Pancreas (tissue), 10 donors: ENCODE measurements around the gene KDSR. TPM values are rescaled to one million over a fixed set of nuclear protein-coding genes. Genes with fewer than 3 reads are reported as not detected.

Experiments
- ATAC-seq, 4 donors: fragments of 200-7000 bp; cut with Tn5 transposase; one replicate each; pipeline versions ENCODE4 v1.8.0 to v1.9.1; 2020; ENCODE audit warnings: mild to moderate bottlenecking in 4 of 4, moderate library complexity in 4 of 4
- DNase-seq, 6 donors: peaks; one replicate each; pipeline ENCODE4 v3.0.0-alpha.2; 2020
- FAIRE-seq: peaks from 2 replicates; lab custom pipeline; 2012; peaks lifted over from hg19 to GRCh38; lab: Jason Lieb, UNC
- H3K27ac ChIP-seq, 4 donors: fragments of 200-600 bp; sonication (generic); 1 replicate in 3 of 4; 2 replicates in 1 of 4; pipeline versions ENCODE4 v1.5.0 to v1.8.0; 2020
- H3K27me3 ChIP-seq, 4 donors: fragments of 200-600 bp; one replicate each; pipeline ENCODE4 v1.8.0; 2021
- H3K36me3 ChIP-seq, 3 donors: fragments of 200-600 bp; sonication (generic) in 1 of 3; one replicate each; pipeline versions ENCODE4 v1.5.0 to v1.8.0; 2020 to 2021
- H3K4me1 ChIP-seq, 3 donors: fragments of 200-600 bp; one replicate each; pipeline ENCODE4 v1.8.0; 2021
- H3K4me3 ChIP-seq, 4 donors: fragments of 200-600 bp; sonication (generic) in 2 of 4; one replicate each; pipeline versions ENCODE4 v1.5.0 to v1.8.0; 2020 to 2021
- H3K9me3 ChIP-seq, 4 donors: fragments of 200-600 bp; one replicate each; pipeline ENCODE4 v1.8.0; 2021
- CTCF ChIP-seq, 4 donors: fragments of 200-600 bp; sonication (generic) in 3 of 4; IDR thresholded peaks; one replicate each; pipeline versions ENCODE4 v1.5.0 to v1.8.0; 2021; ENCODE audit warnings: antibody characterized with exemption in 4 of 4
- WGBS, 2 donors: extraction: QIAGEN DNeasy Blood & Tissue Kit; methylation state at CpG; one replicate each; pipeline ENCODE4 v1.1.7; 2013; 5-methylcytosine and 5-hydroxymethylcytosine counted together
- intact Hi-C, 3 donors: fragments of 100-400 bp; cut with DNase I; formaldehyde crosslinking; loops; one replicate each; pipeline versions ENCODE4 v1.11.1 to v1.14.2; 2022
- polyA plus RNA-seq, 2 donors: library from polyadenylated mRNA; stranded (reverse); fragments of 200-250 nt; gene quantifications; one replicate each; pipeline ENCODE4 v1.2.3, GENCODE V29; 2013
- total RNA-seq, 6 donors: library from RNA; stranded (reverse); fragmentation: NEBNext Ultra II Directional in 4 of 6; extraction: Animal tissue kit (Norgen Biotek cat#: 25700) in 4 of 6; gene quantifications; one replicate each; pipeline versions ENCODE4 v1.2.1 to v1.2.4, GENCODE V29; 2021 to 2023
- donor health status: healthy with polysubstance abuse.
- donor health status: DM: no; HTN: no; CAD: no; lungs with moderate emphysema.
- donor health status: DM: no; HTN: no; CAD: no.
- donor health status: control.
- donor health status: control.
- donor health status: Bipolar disorder and iron deficiency.
- donor health status: DM: yes; HTN: yes; CAD: no.
- donor health status: DM: no; HTN: no; CAD: no.
- donor health status: DM: no; HTN: no; CAD: no.
- donor health status: DM: yes; HTN: yes; CAD: no.

Gene KDSR
- total and polyA plus RNA-seq, 8 donors, result 4.8 to 37.2 (median 20.4) TPM

GRCh38 chr18:63284827-63285733 lies 81.9 kb downstream of the KDSR start:
- no peaks in the 10 kb centered on the region for H3K36me3 ChIP-seq
- H3K4me1 ChIP-seq, result peaks cover 0 to 4% (median 0%) of the 10 kb centered on the region in 3 donors
- H3K4me3 ChIP-seq, result no peak overlapping the region
- DNase-seq (no peak), FAIRE-seq (no peak), ATAC-seq (no peak)
- intact Hi-C loops, result no loop called here
- H3K27ac ChIP-seq, result no peak overlapping the region
- TF ChIP-seq CTCF (IDR thresholded peaks at IDR 0.05), result no peak
- 76 to 77% methylated on average over 14 of the region's 14 CpGs for WGBS, 2 donors
- H3K9me3 ChIP-seq, result no peaks in the 10 kb centered on the region
- H3K27me3 ChIP-seq, result no peaks in the 10 kb centered on the region

DNA sequence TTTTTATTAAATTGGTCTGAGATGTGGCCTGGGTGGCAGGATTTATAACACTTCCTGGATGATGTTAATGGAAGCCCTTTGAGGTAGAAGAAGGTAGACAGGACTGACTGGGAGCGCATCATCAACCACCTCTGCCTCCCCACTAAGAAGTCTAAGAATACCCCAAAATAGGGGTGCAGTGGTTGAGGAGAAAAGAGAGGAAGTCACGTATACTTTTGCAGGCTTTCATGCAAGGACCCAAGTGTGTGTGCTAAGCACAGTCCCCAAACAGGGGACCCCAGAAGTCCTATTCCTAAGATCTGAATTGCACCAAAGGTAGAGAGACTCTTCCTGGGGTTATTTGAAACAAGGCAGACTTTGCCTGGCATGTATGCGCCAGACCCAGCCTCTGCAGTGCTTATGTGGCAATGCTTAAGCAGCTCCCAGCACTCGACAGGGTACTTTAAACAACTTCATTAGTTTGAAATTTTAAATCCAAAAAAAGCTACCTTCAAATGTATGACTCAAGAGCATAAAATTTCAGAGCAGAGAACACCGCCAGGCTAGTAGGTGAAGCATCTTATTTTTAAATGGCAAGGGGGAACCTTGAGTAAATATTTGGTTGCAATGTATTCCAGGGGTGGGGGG lies 82.7 kb downstream of the KDSR start:
- H3K4me1 ChIP-seq, result peaks cover 0 to 4% (median 0%) of the 10 kb centered on the region in 3 donors
- no peaks in the 10 kb centered on the region for H3K27me3 ChIP-seq
- no peaks in the 10 kb centered on the region for H3K36me3 ChIP-seq
- no peak for ATAC-seq
- FAIRE-seq, result no peak
- H3K27ac ChIP-seq, result no peak overlapping the region
- H3K4me3 ChIP-seq, result no peak overlapping the region
- H3K9me3 ChIP-seq, result no peaks in the 10 kb centered on the region
- intact Hi-C loops, result no loop called here
- TF ChIP-seq CTCF (IDR thresholded peaks at IDR 0.05), result no peak
- WGBS, 2 donors, result 87 to 89% methylated on average over 5 of the region's 5 CpGs
- DNase-seq, result no peak

DNA sequence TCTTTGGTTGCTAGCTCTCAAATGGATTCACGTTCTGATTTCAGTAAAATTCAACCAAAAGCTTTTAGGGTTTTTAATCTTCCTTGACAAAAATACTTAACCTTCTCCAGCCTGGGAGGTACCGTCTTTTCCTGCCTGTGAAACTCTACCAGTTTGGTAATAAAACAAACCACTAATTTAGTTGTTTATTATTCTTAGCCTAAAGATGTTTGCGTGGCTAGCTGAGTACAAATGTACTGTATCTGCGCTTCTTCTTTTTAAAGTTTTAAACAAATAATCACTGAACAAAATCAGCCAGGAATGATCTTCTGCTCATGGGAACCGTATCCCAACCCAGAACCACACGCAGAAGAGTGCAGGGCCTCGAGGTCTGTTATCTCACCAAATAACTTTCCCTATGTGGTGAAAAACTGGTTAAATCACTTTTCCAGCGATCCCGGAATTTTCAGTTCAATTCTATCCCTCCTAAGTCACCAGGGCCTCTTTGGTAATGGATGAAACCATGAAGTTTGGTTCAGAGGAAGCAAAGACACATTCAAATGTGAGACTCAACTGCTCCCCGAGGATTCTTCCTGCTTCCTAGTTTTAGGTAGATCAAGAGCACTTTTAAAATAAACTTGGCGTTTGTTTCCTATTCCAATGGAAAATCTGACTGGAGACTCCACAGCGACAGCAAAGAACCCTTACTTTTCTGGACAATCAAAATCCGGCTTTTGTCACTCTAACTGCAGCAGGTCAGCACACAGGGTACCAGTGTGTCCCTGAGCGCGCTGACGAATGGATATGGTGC lies 83.5 kb downstream of the KDSR start:
- ATAC-seq (no peak), DNase-seq (no peak), FAIRE-seq (no peak)
- Histone ChIP-seq H3K27me3 (no peaks in the 10 kb centered on the region), H3K4me1 (peaks cover 0 to 4% (median 0%) of the 10 kb centered on the region in 3 donors), H3K9me3 (no peaks in the 10 kb centered on the region), H3K36me3 (no peaks in the 10 kb centered on the region), H3K4me3 (no peak overlapping the region), H3K27ac (no peak overlapping the region)
- TF ChIP-seq CTCF (IDR thresholded peaks at IDR 0.05), result no peak
- 80 to 81% methylated on average over 16 of the region's 16 CpGs for WGBS, 2 donors
- intact Hi-C loops, result no loop called here

GRCh38 chr18:63282793-63283192 lies 84.2 kb downstream of the KDSR start:
- no peak for TF ChIP-seq CTCF (IDR thresholded peaks at IDR 0.05)
- no peak for ATAC-seq
- Histone ChIP-seq H3K4me1 (peaks cover 0 to 4% (median 0%) of the 10 kb centered on the region in 3 donors), H3K36me3 (no peaks in the 10 kb centered on the region), H3K27ac (no peak overlapping the region), H3K27me3 (no peaks in the 10 kb centered on the region), H3K9me3 (no peaks in the 10 kb centered on the region), H3K4me3 (no peak overlapping the region)
- no peak for FAIRE-seq
- intact Hi-C loops, result no loop called here
- no peak for DNase-seq

Other genes with a start within 250 kb of the KDSR start
- gene BCL2, start 47.4 kb downstream of the KDSR start, total RNA-seq, result 1 to 10 TPM; 3.2 to 9.0 (median 4.5) TPM
- 1 to 10 TPM; 1.9 to 2.0 TPM for gene BCL2, start 47.4 kb downstream of the KDSR start, polyA plus RNA-seq
- 10 to 100 TPM; 19.0 to 37.2 (median 28.9) TPM for gene VPS4B, start 55.3 kb upstream of the KDSR start, total RNA-seq
- 10 to 100 TPM in 1 of 2 donors, 1 to 10 TPM in 1; 4.8 to 12.1 TPM for gene VPS4B, start 55.3 kb upstream of the KDSR start, polyA plus RNA-seq
- gene SERPINB5, start 109.8 kb upstream of the KDSR start, total RNA-seq, result under 1 TPM in 1 of 6 donors, not detected in 5; 0.44 TPM
- gene SERPINB5, start 109.8 kb upstream of the KDSR start, polyA plus RNA-seq, result not detected
- gene SERPINB12, start 175.2 kb upstream of the KDSR start, total RNA-seq, result not detected
- not detected for gene SERPINB12, start 175.2 kb upstream of the KDSR start, polyA plus RNA-seq
- gene SERPINB13, start 220.1 kb upstream of the KDSR start, total RNA-seq, result not detected
- not detected for gene SERPINB13, start 220.1 kb upstream of the KDSR start, polyA plus RNA-seq